HL-60/S4 treated with phorbol 12-myristate 13-acetate at 8.2 ng/mL for 4 days and 3 days (cell line): ENCODE measurements around the gene BCAR1.
"Not testable (repeated sequence)": the region's sequence is repeated elsewhere in the genome, so short reads cannot be mapped to it uniquely, and the experiment has no call there.

Source experiments
- in situ Hi-C: fragments of 300-500 bp; cut with MboI; formaldehyde crosslinking; loops from 2 replicates; pipeline ENCODE4 v1.15.0; 2022; ENCODE audit warnings: low sequenced_read_pairs

Gene BCAR1

GRCh38 chr16:75256696-75257343 lies 5.4 kb upstream of the BCAR1 start:
- in situ Hi-C loops: no loop called here

- in situ Hi-C loops: no loop called here
These were observed 4.7 kb upstream of the BCAR1 start for GRCh38 chr16:75256059-75256571.

GRCh38 chr16:75254359-75254837 lies 3.0 kb upstream of the BCAR1 start:
- in situ Hi-C loops: no loop called here

GRCh38 chr16:75252946-75253911 lies 1.8 kb upstream of the BCAR1 start:
- in situ Hi-C loops: no loop called here

- in situ Hi-C loops: no loop called here
These were observed 833 bp upstream of the BCAR1 start for GRCh38 chr16:75252049-75252864.

GRCh38 chr16:75250809-75251279 lies 580 bp downstream of the BCAR1 start:
- in situ Hi-C loops: no loop called here

GRCh38 chr16:75250089-75250808 lies 1.2 kb downstream of the BCAR1 start:
- in situ Hi-C loops: no loop called here

- in situ Hi-C loops: no loop called here
These were observed 2.0 kb downstream of the BCAR1 start for GRCh38 chr16:75249441-75249840.

GRCh38 chr16:75248536-75249380 lies 2.7 kb downstream of the BCAR1 start:
- in situ Hi-C loops: no loop called here

GRCh38 chr16:75248142-75248535 lies 3.3 kb downstream of the BCAR1 start:
- in situ Hi-C loops: no loop called here

- in situ Hi-C loops: no loop called here
These were observed 4.2 kb downstream of the BCAR1 start for GRCh38 chr16:75247249-75247648.

- in situ Hi-C loops: no loop called here
These were observed 4.8 kb downstream of the BCAR1 start for GRCh38 chr16:75246504-75247205.

- in situ Hi-C loops: no loop called here
These were observed 6.3 kb downstream of the BCAR1 start for GRCh38 chr16:75244844-75245758.

- in situ Hi-C loops: no loop called here
These were observed 7.1 kb downstream of the BCAR1 start for GRCh38 chr16:75244225-75244809.

- in situ Hi-C loops: no loop called here
These were observed 7.7 kb downstream of the BCAR1 start for GRCh38 chr16:75243667-75244224.

GRCh38 chr16:75242436-75243078 lies 8.9 kb downstream of the BCAR1 start:
- in situ Hi-C loops: not testable (repeated sequence)
